ENCODE results near the gene LRFN3.
"Not testable (repeated sequence)": the region's sequence is repeated elsewhere in the genome, so short reads cannot be mapped to it uniquely, and the experiment has no call there.

LRFN3 gene

GRCh38 chr19:35935911-35936737 is at the start of gene LRFN3:
Gene LRFN3, plus strand, starts transcription at chr19:35936374. Its CDS starts 3,052 bp downstream, at chr19:35939426.
- peak within 1 kb of the TSS; percentile 95 for H3K4me3 Mint-ChIP-seq
- H3K27ac Mint-ChIP-seq = peak within 1 kb of the TSS; percentile 82
- peaks cover 40% of the 10 kb centered on the region for H3K4me1 Mint-ChIP-seq (ENCODE audit: low read depth)
- H3K27me3 Mint-ChIP-seq = no peaks in the 10 kb centered on the region
- no peaks in the 10 kb centered on the region for H3K36me3 Mint-ChIP-seq
- H3K9me3 Mint-ChIP-seq (ENCODE audit: low read depth) = no peaks in the 10 kb centered on the region

DNA sequence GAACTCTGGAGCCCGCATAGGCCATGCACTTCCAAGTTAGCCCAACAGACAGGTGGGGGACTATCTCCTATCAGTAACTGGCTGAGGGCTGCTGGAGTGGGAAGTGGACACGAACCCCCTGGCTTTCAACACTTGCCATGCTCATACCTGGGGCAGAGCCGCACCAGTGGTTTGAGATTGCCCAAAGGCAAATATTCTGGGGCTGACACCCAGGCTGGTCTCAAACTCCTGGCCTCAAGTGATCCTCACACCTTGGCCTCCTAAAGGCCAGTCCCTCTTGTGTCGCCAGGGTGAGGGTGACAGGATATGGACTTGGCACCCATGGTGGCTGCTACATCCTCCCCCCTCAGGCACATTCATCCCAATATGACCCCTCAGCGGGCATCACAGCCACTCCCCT is 49.0 kb upstream of the LRFN3 start:
- Mint-ChIP-seq H3K9me3 (ENCODE audit: low read depth) (no peaks in the 10 kb centered on the region), H3K4me1 (ENCODE audit: low read depth) (peaks cover 5% of the 10 kb centered on the region), H3K36me3 (peaks cover 11% of the 10 kb centered on the region), H3K27me3 (no peaks in the 10 kb centered on the region), H3K27ac (no peak overlapping the region), H3K4me3 (no peak overlapping the region)

GRCh38 chr19:35888398-35888797 is 47.8 kb upstream of the LRFN3 start:
- H3K27me3 Mint-ChIP-seq = no peaks in the 10 kb centered on the region
- H3K9me3 Mint-ChIP-seq (ENCODE audit: low read depth) = no peaks in the 10 kb centered on the region
- H3K36me3 Mint-ChIP-seq = peaks cover 15% of the 10 kb centered on the region
- peaks cover 10% of the 10 kb centered on the region for H3K4me1 Mint-ChIP-seq (ENCODE audit: low read depth)
- H3K4me3 Mint-ChIP-seq = no peak overlapping the region
- H3K27ac Mint-ChIP-seq = peak overlapping the region; percentile 34

DNA sequence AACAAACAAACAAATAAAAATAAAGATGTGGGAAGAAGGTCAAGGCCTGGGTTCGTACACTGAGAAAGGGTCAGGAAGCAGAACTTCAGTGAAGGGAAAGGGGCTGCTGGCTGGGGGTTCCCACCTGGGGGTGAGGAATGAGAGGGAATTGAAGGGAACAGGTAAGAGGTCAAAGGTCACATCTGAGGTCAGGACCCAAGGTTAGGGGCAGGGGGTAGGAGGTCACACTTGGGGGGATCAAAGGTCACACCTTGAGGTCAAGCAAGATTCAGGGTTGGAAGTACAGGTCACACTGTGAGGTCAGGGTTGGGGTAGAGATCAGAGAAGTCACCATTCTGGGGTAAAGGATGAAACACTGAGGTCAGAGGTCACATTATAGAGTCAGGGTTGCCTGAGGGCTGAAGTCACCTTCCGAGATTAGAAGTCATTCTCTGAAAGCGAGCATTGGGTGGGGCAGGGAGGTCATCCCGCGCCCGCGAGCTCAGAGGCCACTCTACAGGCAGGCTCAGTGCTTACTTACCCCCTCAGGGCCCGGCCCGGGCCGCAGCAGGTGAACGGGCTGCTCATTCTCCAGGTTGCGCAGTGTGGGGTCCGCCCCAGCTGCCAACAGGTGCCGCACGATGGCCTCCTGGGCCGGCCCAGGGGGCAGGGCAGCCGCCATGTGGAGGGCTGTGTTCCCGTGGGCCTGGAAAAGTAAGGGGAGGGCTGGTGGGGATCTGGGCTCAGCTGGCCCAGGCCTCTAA is 46.6 kb upstream of the LRFN3 start:
- H3K36me3 Mint-ChIP-seq = peaks cover 15% of the 10 kb centered on the region
- H3K4me1 Mint-ChIP-seq (ENCODE audit: low read depth) = peaks cover 10% of the 10 kb centered on the region
- peak overlapping the region; percentile 23 for H3K27ac Mint-ChIP-seq
- no peaks in the 10 kb centered on the region for H3K9me3 Mint-ChIP-seq (ENCODE audit: low read depth)
- H3K4me3 Mint-ChIP-seq = no peak overlapping the region
- no peaks in the 10 kb centered on the region for H3K27me3 Mint-ChIP-seq

GRCh38 chr19:35890113-35890650 is 46.0 kb upstream of the LRFN3 start:
- Mint-ChIP-seq H3K27ac (no peak overlapping the region), H3K9me3 (ENCODE audit: low read depth) (no peaks in the 10 kb centered on the region), H3K4me1 (ENCODE audit: low read depth) (peaks cover 12% of the 10 kb centered on the region), H3K27me3 (no peaks in the 10 kb centered on the region), H3K4me3 (no peak overlapping the region), H3K36me3 (peaks cover 15% of the 10 kb centered on the region)

GRCh38 chr19:35891819-35892218 is 44.4 kb upstream of the LRFN3 start:
- not testable (repeated sequence) for H3K9me3 Mint-ChIP-seq (ENCODE audit: low read depth); H3K27me3 Mint-ChIP-seq; H3K27ac Mint-ChIP-seq; H3K4me3 Mint-ChIP-seq
- Mint-ChIP-seq H3K4me1 (ENCODE audit: low read depth) (peaks cover 19% of the 10 kb centered on the region), H3K36me3 (peaks cover 15% of the 10 kb centered on the region)

GRCh38 chr19:35894342-35894741 is 41.8 kb upstream of the LRFN3 start:
- Mint-ChIP-seq H3K27ac (peak overlapping the region; percentile 41), H3K4me3 (peak overlapping the region; percentile 10), H3K36me3 (peaks cover 6% of the 10 kb centered on the region), H3K9me3 (ENCODE audit: low read depth) (no peaks in the 10 kb centered on the region), H3K4me1 (ENCODE audit: low read depth) (peaks cover 26% of the 10 kb centered on the region), H3K27me3 (no peaks in the 10 kb centered on the region)

GRCh38 chr19:35895911-35896642 is 40.1 kb upstream of the LRFN3 start:
- H3K27me3 Mint-ChIP-seq = no peaks in the 10 kb centered on the region
- no peak overlapping the region for H3K27ac Mint-ChIP-seq
- H3K9me3 Mint-ChIP-seq (ENCODE audit: low read depth) = no peaks in the 10 kb centered on the region
- H3K4me3 Mint-ChIP-seq = peak overlapping the region; percentile 96
- H3K36me3 Mint-ChIP-seq = peaks cover 4% of the 10 kb centered on the region
- peaks cover 26% of the 10 kb centered on the region for H3K4me1 Mint-ChIP-seq (ENCODE audit: low read depth)

DNA sequence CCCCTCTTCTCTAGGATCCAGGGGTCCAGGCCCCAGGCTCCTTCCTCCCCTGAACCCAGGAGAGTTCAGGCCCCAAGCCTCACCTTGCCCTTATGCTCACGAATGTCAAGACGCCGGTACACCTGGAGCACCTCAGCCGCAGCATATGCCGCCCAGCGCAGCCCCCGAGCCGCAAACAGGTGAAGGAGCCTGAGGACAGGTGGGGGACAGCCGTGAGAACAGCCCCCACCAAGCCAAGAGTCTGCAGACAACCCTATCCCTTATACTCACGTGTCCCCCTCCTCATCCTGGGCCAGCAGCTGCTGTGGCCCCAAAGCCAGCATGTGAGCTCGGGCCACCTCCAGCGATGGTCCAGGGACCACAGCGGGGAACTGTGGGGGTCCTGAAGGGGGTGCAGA is 39.5 kb upstream of the LRFN3 start:
- Mint-ChIP-seq H3K4me3 (peak overlapping the region; percentile 96), H3K27me3 (no peaks in the 10 kb centered on the region), H3K9me3 (ENCODE audit: low read depth) (no peaks in the 10 kb centered on the region), H3K27ac (no peak overlapping the region), H3K36me3 (peaks cover 4% of the 10 kb centered on the region), H3K4me1 (ENCODE audit: low read depth) (peaks cover 28% of the 10 kb centered on the region)

DNA sequence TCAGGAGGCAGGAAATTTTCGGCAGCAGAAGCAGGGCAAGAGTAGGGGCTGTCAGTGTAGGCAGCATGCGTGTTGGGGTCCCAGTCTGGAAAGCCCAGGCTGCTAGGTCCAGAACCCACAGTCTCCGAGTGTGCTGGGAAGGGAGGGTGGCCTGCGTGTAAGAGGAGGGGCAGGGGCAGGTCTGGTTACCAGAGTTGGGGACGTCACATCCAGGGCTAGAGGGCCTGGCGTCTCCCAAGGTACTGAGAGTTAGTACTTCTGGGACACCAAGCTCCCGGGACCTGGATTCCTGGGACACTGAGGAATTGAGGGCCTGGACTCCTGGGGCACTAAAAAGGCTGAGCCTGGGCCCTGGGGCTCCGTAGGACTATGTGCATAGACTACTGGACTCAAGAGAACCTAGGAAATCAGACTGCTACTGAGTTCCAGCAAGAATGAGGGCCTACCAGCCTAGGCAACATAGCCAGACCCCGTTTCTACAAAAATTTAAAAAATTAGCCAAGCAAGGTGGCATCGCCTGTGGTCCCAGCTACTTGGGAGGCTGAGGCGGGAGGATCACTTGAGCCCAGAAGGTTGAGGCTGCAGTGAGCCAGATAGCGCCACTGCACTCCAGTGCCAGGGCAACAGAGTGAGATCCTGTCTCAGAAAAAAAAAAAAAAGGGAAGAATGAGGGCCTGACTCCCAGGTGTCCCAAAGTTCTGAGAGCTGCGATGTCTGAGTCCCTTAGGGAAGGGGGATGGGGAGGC is 38.3 kb upstream of the LRFN3 start:
- Mint-ChIP-seq H3K36me3 (peaks cover 2% of the 10 kb centered on the region), H3K9me3 (ENCODE audit: low read depth) (no peaks in the 10 kb centered on the region), H3K27me3 (no peaks in the 10 kb centered on the region), H3K4me3 (peak overlapping the region; percentile 96), H3K4me1 (ENCODE audit: low read depth) (peaks cover 36% of the 10 kb centered on the region), H3K27ac (peak overlapping the region; percentile 54)

- Mint-ChIP-seq H3K27ac (peak overlapping the region; percentile 92), H3K27me3 (no peaks in the 10 kb centered on the region), H3K4me1 (ENCODE audit: low read depth) (peaks cover 39% of the 10 kb centered on the region), H3K4me3 (peak overlapping the region; percentile 96), H3K9me3 (ENCODE audit: low read depth) (no peaks in the 10 kb centered on the region), H3K36me3 (no peaks in the 10 kb centered on the region)
Measured at GRCh38 chr19:35898499-35898809, 37.7 kb upstream of the LRFN3 start.

- Mint-ChIP-seq H3K4me1 (ENCODE audit: low read depth) (peaks cover 49% of the 10 kb centered on the region), H3K4me3 (peak overlapping the region; percentile 96), H3K27ac (peak overlapping the region; percentile 92), H3K9me3 (ENCODE audit: low read depth) (no peaks in the 10 kb centered on the region), H3K27me3 (no peaks in the 10 kb centered on the region), H3K36me3 (no peaks in the 10 kb centered on the region)
Measured at GRCh38 chr19:35899547-35900214, 36.5 kb upstream of the LRFN3 start.

DNA sequence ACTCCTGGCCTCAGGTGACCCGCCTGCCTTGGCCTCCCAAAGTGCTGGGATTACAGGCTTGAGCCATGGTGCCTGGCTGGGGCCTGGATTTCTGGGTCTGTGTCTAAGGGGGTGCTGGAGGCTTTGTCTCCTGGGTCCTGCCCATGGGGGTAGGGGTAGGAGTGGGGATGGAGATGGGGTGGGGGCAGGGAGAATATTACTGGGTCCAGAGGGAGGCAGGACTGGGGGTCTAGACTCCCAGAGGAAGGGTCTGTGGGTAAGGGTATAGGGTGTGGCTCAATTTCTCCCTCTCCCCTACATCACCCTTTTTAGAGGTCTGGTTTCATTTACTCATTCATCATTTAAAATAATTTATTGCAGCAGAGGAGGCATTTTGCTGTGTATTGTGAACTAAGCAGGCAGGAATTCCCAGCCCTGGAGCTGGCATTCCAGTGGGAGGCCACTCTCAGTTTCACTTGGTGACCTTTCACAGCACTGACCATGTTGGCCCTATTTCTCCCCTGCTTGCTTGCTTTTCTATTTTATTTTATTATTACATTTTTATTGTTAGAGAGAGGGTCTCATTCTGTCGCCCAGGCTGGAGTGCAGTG is 35.0 kb upstream of the LRFN3 start:
- Mint-ChIP-seq H3K4me3 (peak overlapping the region; percentile 96), H3K9me3 (ENCODE audit: low read depth) (no peaks in the 10 kb centered on the region), H3K36me3 (no peaks in the 10 kb centered on the region), H3K27me3 (no peaks in the 10 kb centered on the region), H3K27ac (peak overlapping the region; percentile 89), H3K4me1 (ENCODE audit: low read depth) (peaks cover 47% of the 10 kb centered on the region)

Data from activated naive CD8-positive, alpha-beta T cell (primary cell).